GM19438 (cell line): Measurements from ENCODE around the gene BRMS1L.
"Not testable (repeated sequence)": the region's sequence is repeated elsewhere in the genome, so short reads cannot be mapped to it uniquely, and the experiment has no call there.

Experiments used
- ATAC-seq: cut with Tn5 transposase; IDR thresholded peaks from one replicate; pipeline ENCODE4 v1.9.1; 2021; ENCODE audit warnings: low read depth; ENCODE audit not compliant: unreplicated experiment

The BRMS1L gene

DNA sequence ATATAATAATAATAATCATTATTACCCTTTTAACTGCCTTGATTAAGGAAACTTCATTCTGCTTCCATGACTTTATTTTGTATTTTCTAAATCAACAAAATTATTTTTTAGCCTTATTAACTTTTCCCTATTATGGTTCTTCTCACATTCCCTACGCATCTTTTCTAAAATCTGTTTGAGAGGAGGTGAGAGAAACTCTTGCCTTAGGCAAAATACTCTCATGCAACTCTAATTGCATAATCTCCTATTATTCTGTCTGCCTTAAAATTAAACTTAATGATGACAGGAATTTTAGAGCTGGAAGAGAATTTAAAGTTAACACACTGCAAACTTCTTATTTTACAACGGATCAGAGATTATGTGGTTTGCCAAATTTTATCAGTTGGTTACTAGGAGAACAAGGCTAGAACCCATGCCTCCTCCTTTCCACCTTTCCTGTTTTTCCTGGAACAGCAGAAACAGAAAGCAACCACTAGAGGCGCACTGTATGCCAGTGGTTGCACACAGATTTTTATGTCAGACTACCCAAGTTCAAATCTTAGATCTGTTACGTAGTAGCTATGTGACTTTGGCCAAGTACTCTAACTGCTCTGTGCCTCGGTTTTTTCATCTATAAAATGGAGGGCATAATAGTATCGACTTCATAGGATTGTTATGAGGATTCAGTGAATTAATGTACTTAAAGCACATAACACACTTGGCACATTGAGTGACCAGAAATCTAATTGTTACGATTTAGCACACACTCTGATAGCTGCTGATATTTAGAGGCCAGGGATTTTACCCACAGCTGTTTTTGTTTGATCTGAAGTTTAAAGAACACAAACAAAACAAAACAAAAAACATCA, 4.3 kb upstream of the BRMS1L start:
- ATAC-seq = no peak

DNA sequence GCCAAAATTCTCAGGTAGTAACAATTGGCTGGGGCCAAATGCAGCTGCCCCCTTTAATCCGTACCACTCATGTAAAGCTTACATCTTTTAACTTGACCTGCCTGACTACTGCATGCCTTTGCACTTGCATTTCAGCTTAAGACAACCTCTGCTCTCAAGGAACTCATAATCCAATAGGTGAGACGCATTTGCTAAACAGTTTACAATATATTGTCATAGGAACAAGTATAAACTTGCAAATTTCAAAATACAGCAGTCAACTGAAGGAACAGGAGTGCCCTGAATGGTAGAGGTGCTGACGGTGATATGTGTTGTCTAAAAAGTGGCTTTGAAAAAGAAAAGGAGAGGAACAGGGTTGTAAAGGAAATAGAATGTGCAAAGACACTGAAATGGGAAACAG, 3.6 kb upstream of the BRMS1L start:
- no peak for ATAC-seq

DNA sequence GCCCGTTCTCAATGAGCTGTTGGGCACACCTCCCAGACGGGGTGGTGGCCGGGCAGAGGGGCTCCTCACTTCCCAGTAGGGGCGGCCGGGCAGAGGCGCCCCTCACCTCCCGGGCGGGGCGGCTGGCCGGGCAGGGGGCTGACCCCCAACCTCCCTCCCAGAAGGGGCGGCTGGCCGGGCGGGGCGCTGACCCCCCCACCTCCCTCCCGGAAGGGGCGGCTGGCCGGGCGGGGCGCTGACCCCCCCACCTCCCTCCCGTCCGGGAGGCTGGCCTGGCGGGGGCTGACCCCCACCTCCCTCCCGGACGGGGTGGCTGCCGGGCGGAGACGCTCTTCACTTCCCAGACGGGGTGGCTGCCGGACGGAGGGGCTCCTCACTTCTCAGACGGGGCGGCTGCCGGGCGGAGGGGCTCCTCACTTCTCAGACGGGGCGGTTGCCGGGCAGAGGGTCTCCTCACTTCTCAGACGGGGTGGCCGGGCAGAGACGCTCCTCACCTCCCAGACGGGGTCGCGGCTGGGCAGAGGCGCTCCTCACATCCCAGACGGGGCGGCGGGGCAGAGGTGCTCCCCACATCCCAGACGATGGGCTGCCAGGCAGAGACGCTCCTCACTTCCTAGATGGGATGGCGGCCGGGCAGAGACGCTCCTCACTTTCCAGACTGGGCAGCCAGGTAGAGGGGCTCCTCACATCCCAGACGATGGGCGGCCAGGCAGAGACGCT, 1.5 kb upstream of the BRMS1L start:
- ATAC-seq = not testable (repeated sequence)

DNA sequence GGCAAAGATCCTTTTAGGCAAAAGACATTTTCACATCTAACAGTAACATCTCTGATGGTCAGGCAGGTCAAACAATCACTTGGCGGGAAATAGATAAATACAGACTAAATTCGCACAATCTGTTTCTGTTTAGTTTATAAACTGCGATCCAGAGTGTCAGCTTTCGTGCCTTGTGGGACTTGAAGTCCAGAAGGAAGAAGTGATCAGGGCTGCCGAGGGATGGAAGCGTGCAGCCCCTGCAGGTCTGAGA, 245 bp upstream of the BRMS1L start:
- no peak for ATAC-seq

DNA sequence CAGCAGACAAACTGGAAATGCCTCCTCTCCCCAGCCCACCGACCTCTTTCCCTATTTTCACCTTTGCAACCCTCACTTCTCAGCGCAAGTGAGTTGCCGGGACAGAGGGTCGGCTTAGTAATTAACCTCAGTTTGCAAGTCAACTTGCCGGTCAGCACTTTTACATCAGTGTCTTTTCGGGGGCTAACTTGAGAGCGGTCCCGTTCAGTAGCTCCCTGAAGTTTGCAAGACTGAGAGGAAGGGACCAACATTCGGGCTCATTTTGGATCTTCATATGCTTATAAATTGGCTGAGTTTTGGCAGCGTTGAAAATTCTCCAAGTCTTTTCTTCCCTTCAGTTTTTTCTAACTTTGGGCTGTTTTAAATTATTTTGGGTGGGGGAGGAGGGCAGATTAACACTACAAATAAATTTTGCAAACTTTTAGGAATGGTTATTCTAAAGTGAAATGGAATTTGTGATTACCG, 846 bp downstream of the BRMS1L start:
- ATAC-seq = no peak

DNA sequence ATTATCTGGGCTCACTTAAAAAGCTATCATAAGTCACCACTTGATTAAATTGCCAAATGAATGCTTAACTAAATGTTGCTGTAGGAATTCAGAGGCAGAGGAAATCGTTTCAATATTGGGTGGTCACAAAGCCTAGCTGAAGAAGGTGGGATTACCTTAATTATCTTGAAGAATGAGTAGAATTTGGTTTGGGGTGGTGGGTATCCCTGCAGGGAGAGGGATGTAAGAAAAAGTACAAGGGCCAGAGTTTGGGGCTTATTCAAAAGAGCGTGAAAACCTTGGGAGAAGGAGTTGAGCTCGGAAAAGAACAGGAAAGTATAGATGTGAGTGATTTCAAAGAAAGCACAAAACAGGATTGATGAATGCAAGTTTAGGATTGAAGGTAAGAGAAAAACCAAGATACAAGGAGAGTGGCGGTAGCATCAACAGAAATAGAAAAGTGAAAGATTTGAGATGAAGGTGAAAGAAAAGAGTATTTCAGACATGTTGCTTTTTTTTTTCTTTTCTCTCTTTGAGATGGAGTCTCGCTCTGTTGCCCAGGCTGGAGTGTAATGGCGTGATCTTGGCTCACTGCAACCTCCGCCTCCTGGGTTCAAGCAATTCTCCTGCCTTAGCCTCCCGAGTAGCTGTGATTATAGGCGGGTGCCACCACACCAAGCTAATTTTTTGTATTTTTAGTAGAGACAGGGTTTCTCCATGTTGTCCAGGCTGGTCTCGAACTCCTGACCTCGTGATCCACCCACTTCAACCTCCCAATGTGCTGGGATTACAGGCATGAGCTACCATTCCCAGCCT, 1.7 kb downstream of the BRMS1L start:
- ATAC-seq = no peak

DNA sequence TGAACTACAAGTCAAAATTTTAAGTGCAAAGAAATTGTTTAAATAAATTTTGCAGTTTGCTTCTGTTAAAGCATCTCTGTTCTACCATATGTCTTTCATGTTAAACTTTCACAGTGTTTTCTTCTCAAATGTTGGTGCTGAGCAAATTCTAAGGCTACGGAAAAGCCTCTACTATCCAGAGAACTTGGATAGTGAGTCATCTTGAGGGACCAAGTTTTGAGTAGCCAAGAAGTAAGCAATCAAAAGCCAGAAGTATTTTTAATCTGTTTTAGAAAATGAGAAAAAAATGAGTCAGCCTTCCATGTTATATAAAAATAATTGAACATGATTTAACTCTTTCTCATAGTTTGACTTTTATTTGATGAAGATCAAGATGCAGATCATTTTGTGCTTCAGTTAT, 3.3 kb downstream of the BRMS1L start:
- no peak for ATAC-seq

DNA sequence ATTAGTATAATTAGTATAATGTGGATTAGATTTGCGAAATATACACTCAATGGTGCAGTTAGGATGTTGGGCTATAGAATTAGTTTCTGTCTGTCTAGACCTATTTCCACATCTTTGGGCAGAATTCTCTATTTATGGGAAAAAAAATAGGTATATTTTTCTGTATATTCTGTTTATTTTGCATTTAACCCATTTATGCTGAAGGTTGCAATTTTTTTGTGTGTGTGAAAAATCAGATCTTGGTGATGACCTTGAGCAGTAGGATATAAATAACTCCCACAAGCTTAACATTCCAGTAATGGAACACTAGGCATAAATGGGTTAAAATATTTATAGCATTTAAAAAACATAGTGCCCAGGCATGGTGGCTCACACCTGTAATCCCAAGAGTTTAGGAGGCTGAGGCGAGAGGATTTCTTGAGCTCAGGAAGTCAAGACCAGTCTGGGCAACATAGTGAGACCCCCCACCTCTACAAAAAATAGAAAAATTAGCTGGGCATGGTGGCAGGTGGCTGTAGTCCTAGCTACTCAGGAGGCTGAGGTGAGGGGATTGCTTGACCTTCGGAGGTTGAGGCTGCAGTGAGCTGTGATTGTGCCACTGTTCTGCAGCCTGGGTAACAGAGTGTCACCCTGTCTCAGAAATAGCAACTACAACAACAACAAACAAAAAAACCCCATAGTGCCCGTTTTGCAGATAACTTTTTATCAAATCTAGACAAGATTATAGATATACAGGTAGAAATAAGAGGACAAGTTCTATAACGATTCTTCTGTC, 9.3 kb downstream of the BRMS1L start:
- ATAC-seq = no peak

DNA sequence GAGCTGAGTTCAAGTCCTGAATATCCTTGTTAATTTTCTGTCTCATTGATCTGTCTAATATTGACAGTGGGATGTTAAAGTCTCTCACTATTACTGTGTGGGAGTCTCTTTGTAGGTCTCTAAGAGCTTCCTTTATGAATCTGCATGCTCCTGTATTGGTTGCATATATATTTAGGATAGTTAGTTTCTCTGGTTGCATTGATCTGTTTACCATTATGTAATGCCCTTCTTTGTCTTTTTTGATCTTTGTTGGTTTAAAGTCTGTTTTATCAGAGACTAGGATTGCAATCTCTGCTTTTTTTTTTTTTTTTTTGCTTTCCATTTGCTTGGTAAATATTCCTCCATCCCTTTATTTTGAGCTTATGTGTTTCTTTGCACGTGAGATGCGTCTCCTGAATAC, 15.6 kb downstream of the BRMS1L start:
- not testable (repeated sequence) for ATAC-seq

DNA sequence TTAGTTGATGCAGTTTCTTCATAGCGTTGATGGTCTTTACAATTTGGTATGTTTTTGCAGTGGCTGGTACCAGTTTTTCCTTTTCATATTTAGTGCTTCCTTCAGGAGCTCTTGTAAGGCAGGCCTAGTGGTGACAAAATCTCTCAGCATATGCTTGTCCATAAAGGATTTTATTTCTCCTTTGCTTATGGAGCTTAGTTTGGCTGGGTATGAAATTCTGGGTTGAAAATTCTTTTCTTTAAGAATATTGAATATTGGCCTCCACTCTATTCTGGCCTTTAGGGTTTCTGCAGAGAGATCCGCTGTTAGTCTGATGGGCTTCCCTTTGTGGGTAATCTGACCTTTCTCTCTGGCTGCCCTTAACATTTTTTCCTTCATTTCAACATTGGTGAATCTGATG, 16.1 kb downstream of the BRMS1L start:
- not testable (repeated sequence) for ATAC-seq

DNA sequence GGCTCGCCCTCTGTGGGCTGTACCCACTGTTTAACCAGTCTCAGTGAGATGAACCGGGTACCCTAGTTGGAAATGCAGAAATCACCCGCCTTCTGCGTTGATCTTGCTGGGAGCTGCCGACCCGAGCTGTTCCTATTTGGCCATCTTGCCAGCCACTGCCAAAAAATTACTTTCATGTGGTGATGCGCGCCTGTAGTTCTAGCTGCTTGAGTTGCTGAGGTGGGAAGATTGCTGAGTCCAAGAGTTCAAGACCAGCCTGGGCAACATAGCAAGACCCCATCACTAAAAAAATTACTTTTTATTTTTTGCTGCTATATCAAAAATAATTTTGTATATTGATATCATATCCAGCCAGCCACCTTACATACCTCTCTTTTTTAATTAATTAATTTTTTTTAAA, 18.4 kb downstream of the BRMS1L start:
- no peak for ATAC-seq

DNA sequence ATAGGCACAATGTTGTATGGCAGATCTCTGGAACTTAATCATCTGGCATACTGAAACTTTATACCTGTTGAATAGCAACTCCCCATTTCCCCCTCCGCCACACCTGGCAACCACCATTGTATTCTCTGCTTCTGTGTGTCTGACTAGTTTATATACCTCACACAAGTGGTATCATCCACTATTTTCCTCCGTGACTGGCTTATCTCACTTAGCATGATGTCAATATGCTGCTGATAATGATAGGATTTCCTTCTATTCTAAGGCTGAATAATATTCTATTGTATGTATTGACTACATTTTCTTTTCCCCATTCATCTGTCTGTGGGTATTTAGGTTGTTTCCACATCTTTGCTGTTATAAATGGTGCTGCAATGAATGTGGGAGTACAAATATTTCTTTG, 21.5 kb downstream of the BRMS1L start:
- ATAC-seq = no peak

DNA sequence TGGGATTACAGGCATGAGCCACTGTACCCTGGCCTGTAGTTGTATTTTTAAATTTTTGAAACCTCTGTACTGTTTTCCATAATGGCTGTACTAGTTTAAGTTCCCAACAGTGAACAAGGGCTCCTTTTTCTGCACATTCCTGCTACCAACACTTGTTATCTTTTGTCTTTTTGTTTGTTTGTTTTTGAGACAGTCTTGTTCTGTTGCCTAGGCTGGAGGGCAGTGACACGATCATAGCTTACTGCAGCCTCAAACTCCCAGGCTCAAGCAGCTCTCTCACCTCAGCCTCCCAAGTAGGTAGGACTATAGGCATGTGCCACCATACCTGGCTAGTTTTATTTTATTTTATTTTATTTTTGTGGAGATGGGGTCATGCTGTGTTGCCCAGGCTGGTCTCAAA, 23.0 kb downstream of the BRMS1L start:
- no peak for ATAC-seq

DNA sequence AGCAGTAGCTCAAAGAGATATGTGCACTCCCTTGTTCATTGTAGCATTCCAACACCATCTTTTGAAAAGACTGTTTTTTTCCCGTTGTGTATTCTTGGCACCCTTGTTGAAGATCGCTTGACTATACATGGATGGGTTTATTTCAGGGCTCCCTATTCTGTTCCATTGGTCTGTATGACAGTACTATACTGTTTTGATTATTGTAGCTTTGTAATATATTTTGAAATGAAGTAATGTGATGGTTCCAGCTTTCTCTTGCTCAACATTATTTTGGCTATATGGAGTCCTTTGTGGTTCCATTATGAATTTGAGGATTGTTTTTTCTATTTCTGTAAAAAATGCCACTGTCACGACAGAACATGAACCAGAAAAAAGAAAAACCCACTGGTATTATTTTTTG, 25.7 kb downstream of the BRMS1L start:
- ATAC-seq = no peak

DNA sequence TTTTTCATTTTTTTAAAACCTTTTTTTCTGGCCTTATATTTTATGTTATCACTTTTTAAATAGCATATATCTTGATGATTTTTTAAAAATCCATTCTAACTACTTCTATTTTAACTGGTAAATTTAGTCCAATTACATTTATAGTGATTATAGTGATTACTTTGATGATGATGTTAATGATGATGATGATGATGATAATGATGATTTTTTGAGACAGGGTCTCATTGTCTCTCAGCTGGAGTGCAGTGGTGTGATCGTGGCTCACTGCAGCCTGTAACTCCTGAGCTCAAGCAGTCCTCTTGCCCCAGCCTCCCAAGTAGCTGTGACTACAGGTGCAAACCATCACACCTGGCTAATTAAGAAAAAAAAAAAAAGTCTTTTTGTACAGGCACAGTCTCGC, 27.1 kb downstream of the BRMS1L start:
- ATAC-seq = no peak

DNA sequence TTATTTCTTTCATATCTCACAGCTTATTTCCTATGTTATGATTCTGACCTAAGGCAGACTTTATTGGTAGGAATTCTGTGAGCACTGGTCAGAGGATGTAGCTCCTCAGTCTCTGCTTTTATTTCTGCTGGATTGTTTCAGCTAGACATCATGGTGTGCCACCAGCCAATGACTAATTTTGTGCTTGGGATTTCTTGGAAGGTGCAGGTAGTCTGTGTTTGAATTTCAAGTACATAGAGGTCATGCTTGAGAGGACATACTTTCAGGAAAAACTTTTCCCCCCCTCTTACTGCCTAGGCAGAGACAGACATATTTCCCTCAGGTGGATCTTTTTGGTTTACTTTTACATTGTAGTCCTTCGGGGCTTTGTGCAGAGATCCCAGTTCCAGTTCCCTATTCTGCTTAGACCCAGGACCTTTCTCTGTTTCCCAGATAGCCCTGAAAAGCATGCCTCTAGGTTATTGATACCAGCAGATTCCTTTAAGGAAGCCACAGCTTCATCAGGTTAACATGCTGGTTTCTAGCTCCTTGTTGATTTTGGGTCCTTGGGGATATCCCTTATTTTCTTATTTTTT, 28.6 kb downstream of the BRMS1L start:
- no peak for ATAC-seq

DNA sequence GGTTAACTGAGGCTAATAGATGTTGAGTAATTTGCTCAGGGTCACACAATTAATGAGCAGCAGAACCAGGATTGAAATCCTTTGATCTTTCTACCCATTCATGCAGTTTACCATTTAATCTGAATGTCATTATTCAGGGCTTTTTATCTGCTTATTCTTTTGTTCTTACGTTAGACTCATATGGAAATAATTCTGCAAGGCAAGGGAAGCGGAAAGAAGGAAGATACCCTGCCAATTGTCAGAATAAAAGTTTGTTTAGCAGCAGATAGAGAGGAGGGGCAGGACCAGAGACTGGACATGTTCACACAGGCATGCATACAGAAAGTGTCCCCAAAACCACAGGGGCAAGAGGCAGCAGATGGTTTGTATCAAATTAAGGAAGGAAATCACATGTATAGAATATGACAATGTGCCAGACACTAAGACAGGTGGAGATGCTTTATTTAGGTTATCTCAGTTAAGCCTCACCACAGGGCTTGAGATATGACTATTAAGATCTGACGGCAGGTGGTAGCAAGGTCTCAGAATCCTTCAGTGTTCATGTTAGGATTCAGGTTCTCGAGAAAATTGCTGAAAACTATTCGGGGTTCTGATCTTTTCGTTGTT, 29.8 kb downstream of the BRMS1L start:
- ATAC-seq = peak; percentile 89

DNA sequence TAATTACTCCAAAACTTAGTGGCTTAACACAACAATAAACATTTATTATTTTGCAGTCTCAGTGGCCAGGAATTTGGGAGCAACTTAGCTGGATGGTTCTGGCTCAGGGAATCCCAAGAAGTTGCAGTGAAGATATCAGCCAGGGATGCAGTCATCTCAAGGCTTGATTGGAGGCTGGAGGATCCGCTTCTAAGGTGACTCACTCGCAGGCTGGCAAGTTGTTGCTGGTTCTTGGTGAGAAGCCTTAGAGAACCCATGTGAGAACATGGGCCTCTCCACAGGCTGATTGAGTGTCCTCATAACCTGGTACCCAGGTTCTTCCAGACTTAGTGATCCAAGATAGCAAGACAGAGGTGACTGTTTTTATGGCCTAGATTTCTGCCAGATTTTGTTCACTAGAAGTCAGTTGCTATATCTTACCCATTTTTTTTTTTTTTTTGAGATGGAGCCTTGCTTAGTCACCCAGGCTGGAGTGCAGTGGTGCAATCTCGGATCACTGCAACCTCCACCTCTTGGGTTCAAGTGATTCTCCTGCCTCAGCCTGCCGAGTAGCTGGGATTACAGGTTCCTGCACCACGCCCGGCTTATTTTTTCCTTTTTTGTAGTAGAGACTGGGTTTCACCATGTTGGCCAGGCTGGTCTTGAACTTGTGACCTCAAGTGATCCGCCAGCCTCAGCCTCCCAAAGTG, 32.5 kb downstream of the BRMS1L start:
- ATAC-seq = no peak

DNA sequence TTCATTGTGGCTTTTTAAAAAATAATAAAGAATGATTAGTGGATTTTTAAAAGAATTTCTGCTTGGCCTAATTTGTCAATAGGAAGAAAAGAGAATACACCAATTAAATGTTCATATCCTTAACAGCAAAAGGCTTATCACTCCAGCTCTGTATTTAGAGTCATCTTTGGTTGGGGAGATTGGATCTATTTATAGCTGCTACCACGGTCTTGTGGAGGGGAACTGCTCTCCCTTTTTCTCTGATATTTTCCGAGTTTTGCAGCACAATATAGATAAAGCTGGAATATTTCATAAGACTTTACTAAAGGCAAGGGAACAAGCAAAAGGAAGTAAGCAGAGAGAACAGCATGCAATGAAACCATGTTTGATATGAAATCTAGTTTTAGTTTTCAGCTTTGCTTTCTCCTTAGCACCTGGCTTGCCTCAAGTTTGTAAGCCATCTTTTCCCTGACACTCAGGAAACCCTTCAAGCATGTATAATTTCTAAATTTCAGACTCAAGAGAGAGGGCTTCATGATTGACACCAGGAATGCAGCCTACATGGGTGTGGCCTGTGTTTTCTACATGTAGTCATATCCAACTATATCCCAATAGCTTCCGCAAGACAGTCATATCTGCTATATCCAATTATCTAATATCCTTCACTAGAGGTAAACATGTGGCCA, 35.2 kb downstream of the BRMS1L start:
- peak; percentile 77 for ATAC-seq
